ENCODE results near the gene CACNB2.

GRCh38 chr10:18205098-18205834 is 65.0 kb downstream of the CACNB2 start:
- no peak for TF ChIP-seq POLR2A (IDR thresholded peaks at IDR 0.05)
- TF ChIP-seq CTCF (IDR thresholded peaks at IDR 0.05) = no peak
- TF ChIP-seq POLR2AphosphoS5 (IDR thresholded peaks at IDR 0.05) = no peak

Measured in prostate gland (tissue), 2 donors.